Stimulated activated naive B cell treated with anti-CD40 and anti-IgM and Interleukin-4, amounts not matched to agents 10 μg/mL and 1 μg/mL and 100 μg/mL, for 72 hours (primary cell): ENCODE measurements around the gene CFLAR.

ENCODE experiments used
- ATAC-seq, 2 donors: fragments of 150-1000 bp; cut with Tn5 transposase; replicated peaks; 2 replicates each; pipeline ENCODE4 v1.10.0; 2021; ENCODE audit warnings: moderate library complexity in 1 of 2
- DNase-seq: peaks from one replicate; pipeline ENCODE4 v3.0.0; 2021
- H3K27ac Mint-ChIP-seq: one replicate; pipeline ENCODE4 v1.8.0; 2022; ENCODE audit warnings: mild to moderate bottlenecking, mixed read lengths
- H3K27me3 Mint-ChIP-seq, 2 donors: one replicate each; pipeline ENCODE4 v1.8.0; 2022; ENCODE audit warnings: mixed read lengths in 2 of 2
- H3K36me3 Mint-ChIP-seq, 2 donors: one replicate each; pipeline ENCODE4 v1.8.0; 2022; ENCODE audit warnings: mixed read lengths in 2 of 2, mild to moderate bottlenecking in 1 of 2
- H3K4me1 Mint-ChIP-seq, 2 donors: one replicate each; pipeline ENCODE4 v1.8.0; 2022; ENCODE audit warnings: mixed read lengths in 2 of 2, mild to moderate bottlenecking in 1 of 2
- H3K4me3 Mint-ChIP-seq, 2 donors: one replicate each; pipeline ENCODE4 v1.8.0; 2022; ENCODE audit warnings: mild to moderate bottlenecking in 2 of 2, mixed read lengths in 2 of 2, moderate library complexity in 1 of 2
- H3K9me3 Mint-ChIP-seq, 2 donors: one replicate each; pipeline ENCODE4 v1.8.0; 2022; ENCODE audit warnings: mixed read lengths in 2 of 2, mild to moderate bottlenecking in 1 of 2

The CFLAR gene

DNA sequence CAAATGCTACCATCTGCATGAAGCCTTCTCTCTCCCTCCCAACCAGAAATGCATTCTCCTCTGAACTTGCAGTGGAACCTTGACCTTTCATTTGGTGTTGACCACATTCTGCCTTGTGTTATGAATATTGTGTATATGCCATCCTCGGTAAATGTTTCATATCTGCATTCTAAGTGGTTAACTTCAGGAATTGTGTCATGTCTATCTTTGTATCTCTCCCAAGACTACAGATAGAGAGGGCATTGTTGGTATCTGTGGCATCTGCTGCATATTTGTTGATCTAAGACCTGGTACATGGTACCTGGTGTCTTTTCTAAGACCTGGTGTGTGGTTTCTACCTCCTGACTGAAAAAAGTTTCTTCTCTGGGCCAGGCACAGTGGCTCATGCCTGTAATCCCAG, 101.0 kb downstream of the CFLAR start:
- Mint-ChIP-seq H3K27ac (no peak overlapping the region), H3K4me1 (peaks cover 11 to 14% of the 10 kb centered on the region in 2 donors), H3K4me3 (no peak overlapping the region), H3K36me3 (peaks cover 9 to 11% of the 10 kb centered on the region in 2 donors), H3K9me3 (no peaks in the 10 kb centered on the region), H3K27me3 (no peaks in the 10 kb centered on the region)
- ATAC-seq, result peak; percentile 38 to 59
- no peak for DNase-seq

DNA sequence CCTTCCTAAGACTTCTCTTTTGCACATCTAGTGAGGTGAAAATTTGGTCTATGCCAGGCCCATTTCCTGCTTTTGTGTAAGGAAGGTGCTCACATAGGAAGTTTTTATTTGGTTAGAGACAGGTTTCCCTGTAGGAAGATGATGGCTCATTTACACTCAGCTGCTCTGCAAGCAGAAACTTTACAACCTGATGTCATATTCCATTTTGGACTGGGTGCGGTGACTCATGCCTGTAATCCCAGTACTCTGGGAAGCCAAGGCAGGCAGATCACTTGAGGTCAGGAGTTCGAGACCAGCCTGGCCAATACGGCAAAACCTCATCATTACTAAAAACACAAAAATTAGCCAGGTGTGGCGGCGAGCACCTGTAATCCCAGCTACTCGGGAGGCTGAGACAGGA, 102.8 kb downstream of the CFLAR start:
- Mint-ChIP-seq H3K4me3 (no peak overlapping the region), H3K9me3 (no peaks in the 10 kb centered on the region), H3K27ac (no peak overlapping the region), H3K36me3 (peaks cover 9 to 11% of the 10 kb centered on the region in 2 donors), H3K4me1 (peaks cover 13 to 22% of the 10 kb centered on the region in 2 donors), H3K27me3 (no peaks in the 10 kb centered on the region)
- DNase-seq (no peak), ATAC-seq (no peak)

DNA sequence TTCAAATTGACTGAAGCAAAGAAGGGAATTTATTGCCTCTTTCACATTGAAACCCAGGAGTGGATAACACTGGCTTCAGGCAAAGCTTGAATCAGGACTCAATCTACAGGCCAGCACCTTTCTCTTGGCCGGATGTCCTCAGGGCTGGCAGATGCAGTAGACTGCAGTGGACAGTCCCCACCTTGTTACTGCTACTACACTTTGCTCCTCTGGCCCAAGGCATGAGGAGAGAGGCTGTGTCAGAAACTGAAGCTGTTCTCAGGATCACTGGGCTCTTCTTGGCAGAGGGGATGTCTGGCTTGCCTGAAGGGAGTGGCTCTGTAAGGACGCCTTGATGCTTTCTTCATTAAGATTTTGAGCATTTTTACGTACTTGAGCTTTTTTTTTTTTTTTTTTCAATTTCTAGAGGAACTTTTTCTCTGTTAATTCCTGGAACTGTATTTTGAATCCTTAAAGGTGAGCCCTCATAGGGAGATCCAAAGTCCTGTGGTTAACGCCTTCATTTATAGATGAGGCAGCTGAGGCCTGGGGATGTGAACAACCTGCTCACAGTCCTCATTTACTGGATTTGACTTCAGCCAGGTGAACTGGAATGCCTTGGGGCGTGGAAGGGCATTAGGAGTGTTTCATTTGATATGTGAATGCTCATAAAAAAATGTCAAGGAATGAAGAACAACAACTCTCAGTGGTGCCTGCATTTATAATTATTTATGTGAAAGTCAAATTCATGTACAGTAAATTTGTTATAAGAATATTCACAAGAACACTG, 103.5 kb downstream of the CFLAR start:
- H3K4me3 Mint-ChIP-seq, result no peak overlapping the region

DNA sequence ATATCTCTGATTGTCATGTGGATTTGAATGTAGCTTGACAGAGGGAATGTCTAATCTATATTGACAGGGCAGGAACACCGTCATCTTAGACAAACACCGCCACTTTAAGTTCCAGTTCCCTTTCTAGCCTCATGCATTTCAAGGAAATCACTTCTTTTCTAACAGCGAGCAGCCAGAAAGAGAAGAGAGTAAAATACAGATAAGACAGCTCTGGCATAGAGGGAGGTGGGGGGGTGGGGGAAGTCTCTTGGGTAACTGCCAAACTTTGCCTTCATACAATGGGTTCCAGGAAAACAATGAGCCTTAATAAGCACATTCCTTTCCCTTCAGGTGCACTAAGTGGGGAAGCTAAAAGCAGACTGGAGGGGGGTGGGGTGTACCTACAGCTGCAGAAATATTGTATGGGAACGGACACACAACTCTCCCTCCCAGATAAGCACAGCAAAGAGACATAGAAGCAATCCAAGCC, 104.2 kb downstream of the CFLAR start:
- Mint-ChIP-seq H3K9me3 (no peaks in the 10 kb centered on the region), H3K4me3 (no peak overlapping the region), H3K27me3 (no peaks in the 10 kb centered on the region), H3K4me1 (peaks cover 13 to 22% of the 10 kb centered on the region in 2 donors), H3K36me3 (peaks cover 9 to 10% of the 10 kb centered on the region in 2 donors), H3K27ac (no peak overlapping the region)
- DNase-seq (no peak), ATAC-seq (peak; percentile 48 to 60)

More for the DNA sequence above, 103.5 kb downstream of the CFLAR start:
- no peak for DNase-seq
- ATAC-seq, result no peak
- Mint-ChIP-seq H3K4me1 (peaks cover 13 to 22% of the 10 kb centered on the region in 2 donors), H3K27me3 (no peaks in the 10 kb centered on the region), H3K9me3 (no peaks in the 10 kb centered on the region), H3K27ac (no peak overlapping the region), H3K36me3 (peaks cover 9 to 11% of the 10 kb centered on the region in 2 donors)

GRCh38 chr2:201223089-201224073, 107.4 kb downstream of the CFLAR start:
- Mint-ChIP-seq H3K4me3 (no peak overlapping the region), H3K9me3 (no peaks in the 10 kb centered on the region), H3K27me3 (no peaks in the 10 kb centered on the region), H3K4me1 (peaks cover 11 to 24% of the 10 kb centered on the region in 2 donors), H3K36me3 (peaks cover 4 to 5% of the 10 kb centered on the region in 2 donors), H3K27ac (peak overlapping the region; percentile 9)
- ATAC-seq (no peak), DNase-seq (no peak)
